Measurements from ENCODE around the gene OR6K6. TPM values are rescaled to one million over a fixed set of nuclear protein-coding genes. Genes with fewer than 3 reads are reported as not detected.

OR6K6 gene, protein sequence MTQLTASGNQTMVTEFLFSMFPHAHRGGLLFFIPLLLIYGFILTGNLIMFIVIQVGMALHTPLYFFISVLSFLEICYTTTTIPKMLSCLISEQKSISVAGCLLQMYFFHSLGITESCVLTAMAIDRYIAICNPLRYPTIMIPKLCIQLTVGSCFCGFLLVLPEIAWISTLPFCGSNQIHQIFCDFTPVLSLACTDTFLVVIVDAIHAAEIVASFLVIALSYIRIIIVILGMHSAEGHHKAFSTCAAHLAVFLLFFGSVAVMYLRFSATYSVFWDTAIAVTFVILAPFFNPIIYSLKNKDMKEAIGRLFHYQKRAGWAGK
- not detected for total RNA-seq

DNA sequence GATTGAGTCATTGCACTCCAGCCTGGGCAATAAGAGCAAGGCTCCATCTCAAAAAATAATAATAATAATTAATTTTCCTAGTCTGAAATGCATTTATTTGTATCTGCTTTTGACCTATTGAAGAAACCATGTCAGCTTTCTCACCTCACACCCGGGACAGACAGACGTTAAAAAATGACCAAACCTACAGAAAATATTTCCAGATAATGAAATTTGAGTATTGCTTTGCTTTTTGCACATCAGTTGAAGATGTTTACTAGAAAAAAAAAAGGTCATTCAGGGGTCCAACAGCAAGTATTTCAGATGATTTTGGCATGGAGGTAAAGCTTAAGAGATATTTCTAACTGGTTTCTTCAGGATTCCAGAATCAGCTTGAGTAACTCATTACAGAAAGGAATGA, at the start of gene OR6K6:
Gene OR6K6 (plus strand): TSS at position 301 of the 400 bp plus-strand sequence. CDS start 168 bp downstream, outside the sequence.
- DNase-seq (ENCODE audit: low spot score) (no peak), ATAC-seq (no peak)
- intact Hi-C loops (cut with DNase I): no loop called here

DNA sequence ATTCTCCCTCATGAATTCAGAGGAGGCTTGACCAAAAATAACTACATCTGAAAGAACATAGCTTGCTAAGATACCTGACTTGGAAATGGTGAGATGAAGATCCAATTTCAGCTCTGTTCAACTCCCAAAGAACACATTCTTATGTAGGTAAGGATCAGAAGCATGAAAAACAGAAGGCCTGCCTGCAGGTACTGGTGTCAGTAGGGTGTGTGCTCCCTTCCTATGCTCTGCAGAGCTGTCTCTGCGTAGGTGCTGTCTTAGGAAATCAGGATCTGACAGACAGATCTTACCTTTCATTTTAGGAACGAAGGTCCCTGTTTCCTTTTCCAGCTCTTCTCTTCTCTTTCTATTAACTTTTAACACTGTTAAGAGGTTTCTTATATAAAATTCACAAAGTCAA, 48.4 kb upstream of the OR6K6 start:
- intact Hi-C loops (cut with DNase I): no loop called here
- ATAC-seq (no peak), DNase-seq (ENCODE audit: low spot score) (no peak)

DNA sequence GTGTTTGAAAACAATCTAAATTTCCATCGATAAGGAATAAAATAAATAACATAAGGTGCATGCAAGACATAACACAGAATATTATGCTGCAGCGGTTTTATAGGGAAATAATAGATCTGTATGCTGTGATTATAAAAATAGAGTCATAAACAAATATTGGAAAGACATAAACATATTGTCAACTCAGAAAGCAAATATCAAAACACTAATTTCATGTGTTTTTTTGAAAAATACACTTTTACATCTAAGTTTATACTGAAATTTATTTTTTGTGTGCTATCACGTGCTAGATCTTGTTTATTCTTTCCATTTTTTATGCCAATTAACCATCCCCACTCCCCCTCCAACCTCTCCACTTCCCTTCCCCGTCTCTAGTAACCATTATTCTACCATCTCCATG, 43.4 kb upstream of the OR6K6 start:
- intact Hi-C loops (cut with DNase I): no loop called here
- no peak for ATAC-seq

DNA sequence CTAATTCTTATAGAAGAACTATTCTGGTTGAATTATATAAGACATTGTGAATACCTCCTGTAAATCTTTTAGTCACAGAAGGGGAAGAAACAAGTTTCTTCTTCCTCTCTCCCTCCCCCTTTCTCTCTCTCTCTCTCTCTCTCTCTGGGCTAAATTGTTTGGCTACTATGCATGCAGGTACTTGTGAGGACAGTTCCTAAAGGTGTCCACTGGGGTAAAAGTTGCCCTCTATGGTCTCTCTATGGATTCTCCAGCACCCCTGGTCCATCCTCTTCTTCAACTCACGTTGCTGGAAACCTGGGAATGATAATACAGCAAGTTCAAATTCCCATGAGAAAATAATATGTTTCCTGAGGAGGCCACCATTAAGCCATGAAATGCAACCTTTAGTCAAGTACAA, 39.8 kb upstream of the OR6K6 start:
- intact Hi-C loops (cut with DNase I): no loop called here
- ATAC-seq: no peak
- DNase-seq (ENCODE audit: low spot score): no peak

More for the DNA sequence above, 43.4 kb upstream of the OR6K6 start:
- no peak for DNase-seq (ENCODE audit: low spot score)

DNA sequence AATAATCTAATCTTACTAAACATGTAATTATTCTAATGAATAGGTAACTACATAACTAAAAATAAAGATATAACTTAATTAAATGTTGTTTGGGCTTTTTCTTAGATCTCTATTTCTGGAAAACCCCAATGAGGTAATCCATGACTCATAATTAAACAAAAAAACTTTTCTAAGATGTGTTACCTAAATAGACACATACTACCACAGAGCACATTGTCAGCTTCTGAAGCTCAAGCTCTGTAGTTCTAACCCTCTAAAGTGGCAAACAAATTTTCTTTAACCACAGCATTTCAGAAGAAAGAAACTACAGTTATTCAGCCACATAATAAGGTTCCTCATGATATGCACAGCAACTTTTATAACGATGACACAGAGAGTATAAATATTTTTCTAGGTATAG, 38.2 kb upstream of the OR6K6 start:
- DNase-seq (ENCODE audit: low spot score): no peak
- no peak for ATAC-seq
- intact Hi-C loops (cut with DNase I): no loop called here

DNA sequence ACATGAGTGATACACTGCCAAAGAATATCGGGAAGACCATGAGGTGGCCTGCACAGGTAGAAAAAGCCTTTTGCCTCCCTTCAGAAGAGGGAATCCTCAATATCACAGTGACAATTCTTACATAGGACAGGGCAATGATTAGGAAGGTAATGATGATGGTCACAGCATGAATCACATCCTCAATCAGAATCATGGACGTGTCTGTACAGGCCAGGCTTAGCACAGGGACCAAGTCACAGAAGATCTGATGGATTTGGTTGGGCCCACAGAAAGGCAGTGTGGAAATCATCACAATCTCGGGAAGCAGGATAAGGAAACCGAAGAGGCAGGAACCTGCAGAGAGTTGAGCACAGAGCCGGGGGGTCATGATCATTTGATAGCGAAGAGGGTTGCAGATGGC, 37.2 kb upstream of the OR6K6 start:
- DNase-seq (ENCODE audit: low spot score) (no peak), ATAC-seq (no peak)
- intact Hi-C loops (cut with DNase I): no loop called here

DNA sequence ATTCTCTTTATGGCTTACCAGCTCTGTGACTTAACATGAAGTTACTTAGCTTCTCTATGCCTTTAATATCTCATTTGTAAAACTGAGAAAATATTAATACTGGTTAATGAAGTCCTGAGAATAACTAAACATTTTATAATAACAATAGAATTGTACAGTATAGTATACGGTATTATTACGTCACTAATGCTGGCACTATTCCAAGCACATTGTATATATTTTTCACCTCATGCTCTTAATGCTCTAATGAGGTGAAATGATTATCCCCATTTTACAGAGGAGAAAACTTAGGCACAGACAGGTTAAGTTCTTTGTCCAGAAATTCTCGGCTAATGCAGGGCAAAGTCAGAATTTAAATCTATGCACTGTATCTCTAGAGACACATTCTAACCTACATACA, 34.9 kb upstream of the OR6K6 start:
- intact Hi-C loops (cut with DNase I): no loop called here

DNA sequence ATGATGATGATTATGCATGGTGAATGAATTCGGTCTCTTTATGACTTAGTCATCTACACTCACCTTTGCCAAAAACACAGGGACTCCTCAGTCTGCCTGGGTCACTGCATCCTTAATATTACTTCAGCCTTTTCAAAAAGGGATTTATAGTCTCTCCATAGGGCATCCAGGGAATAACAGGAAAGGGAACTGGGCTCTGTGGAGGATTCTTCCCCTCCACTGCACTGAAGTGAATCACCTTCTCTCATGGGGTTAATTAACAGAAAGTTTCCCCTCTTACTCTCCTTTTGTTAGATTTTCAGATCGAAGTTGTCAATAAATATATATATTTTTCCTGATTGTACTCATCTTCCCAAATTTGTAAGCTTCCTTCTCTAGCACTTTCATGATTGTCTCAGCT, 33.9 kb upstream of the OR6K6 start, which contains the start of gene OR6K3:
Gene OR6K3 (minus strand): TSS at position 101 of the 400 bp plus-strand sequence. CDS start 2,605 bp downstream, outside the sequence.
- ATAC-seq (no peak), DNase-seq (ENCODE audit: low spot score) (no peak)
- intact Hi-C loops (cut with DNase I): no loop called here

More for the DNA sequence above, 34.9 kb upstream of the OR6K6 start:
- ATAC-seq (no peak), DNase-seq (ENCODE audit: low spot score) (no peak)

DNA sequence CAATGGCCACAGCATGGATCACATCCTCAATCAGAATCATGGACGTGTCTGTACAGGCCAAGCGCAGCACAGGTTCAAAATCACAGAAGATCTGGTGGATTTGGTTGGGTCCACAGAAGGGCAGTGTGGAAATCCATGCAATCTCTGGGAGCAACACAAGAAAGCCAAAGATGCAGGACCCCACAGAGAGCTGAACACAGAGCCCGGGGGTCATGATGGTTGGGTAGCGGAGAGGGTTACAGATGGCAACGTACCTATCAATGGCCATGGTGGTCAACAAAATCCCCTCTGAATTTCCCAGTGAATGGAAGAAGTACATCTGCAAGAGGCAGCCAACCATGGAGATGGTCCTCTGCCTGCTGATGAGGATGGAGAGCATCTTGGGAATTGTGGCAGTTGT, 30.1 kb upstream of the OR6K6 start:
- intact Hi-C loops (cut with DNase I): no loop called here
- DNase-seq (ENCODE audit: low spot score) (no peak), ATAC-seq (no peak)

DNA sequence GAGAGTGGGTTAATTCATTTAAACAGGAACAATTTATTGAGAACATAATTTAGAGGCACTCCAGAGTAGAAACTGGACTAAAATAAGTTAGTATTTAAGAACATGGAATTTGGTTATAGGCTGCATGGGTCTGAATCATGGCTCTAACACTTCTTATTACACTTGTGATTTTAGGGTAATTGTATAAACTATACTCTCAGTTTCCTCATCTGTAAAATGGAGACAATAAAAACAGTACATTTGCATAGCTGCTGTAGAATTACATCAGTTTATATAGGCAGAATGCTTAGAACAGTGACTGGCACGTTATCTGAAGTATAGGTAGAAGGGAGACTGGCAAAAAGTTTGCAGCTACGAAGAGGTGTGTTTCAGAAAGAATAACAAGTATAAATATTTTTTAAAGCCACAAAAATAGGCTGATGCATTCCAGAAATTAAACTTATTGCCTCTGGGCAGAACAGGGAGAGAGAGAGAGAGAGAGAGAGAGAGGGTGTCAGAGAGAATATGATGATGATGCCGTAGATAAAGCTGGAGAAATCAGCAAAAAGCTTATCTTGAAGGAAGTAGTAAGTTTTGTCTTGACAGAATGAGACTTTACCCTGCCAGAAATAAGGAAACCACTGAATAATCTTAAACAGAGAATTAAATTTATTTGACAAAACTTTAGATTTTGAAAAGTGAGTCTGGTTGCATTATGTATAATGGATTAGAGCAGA, 25.9 kb upstream of the OR6K6 start:
- DNase-seq (ENCODE audit: low spot score): no peak
- intact Hi-C loops (cut with DNase I): no loop called here
- ATAC-seq: no peak

DNA sequence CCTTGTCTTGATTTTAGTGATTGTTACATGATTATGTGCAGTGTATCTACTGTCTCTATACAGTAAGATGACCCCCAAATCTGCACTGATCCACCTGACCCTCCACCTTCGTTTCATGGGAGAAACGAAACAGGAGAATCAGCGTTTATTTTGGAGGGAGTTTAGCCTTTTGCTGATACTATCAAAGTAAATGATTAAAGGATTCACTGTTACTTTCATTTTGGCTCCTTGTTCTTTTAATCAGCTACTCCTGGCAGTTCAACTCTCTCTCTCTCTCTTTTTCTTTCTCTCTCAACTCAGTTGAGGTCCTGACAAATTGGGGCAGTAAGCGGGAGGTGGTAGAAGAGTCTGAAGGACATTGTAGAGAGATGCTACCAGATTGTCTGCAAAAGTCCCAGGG, 24.1 kb upstream of the OR6K6 start:
- DNase-seq (ENCODE audit: low spot score): no peak
- intact Hi-C loops (cut with DNase I): no loop called here
- ATAC-seq: no peak

DNA sequence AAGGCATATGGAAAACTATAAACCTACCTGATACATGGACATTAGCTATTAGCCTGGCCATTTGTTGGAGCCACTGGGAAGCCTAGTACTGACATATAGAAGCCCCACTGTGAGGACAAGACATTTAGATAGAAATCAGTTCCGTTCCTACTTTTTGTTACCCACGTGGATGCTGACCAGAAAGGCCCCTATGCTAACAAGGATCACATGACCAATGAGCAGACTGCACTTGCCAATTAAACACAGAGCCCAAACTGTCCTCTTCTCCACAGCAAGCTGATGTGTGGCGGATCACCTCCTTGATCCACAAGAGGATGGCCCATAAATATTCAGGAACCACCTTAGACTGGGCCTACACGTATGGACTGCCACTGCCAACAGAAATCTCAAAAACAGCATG, 22.8 kb upstream of the OR6K6 start:
- DNase-seq (ENCODE audit: low spot score): no peak
- no peak for ATAC-seq
- intact Hi-C loops (cut with DNase I): no loop called here

DNA sequence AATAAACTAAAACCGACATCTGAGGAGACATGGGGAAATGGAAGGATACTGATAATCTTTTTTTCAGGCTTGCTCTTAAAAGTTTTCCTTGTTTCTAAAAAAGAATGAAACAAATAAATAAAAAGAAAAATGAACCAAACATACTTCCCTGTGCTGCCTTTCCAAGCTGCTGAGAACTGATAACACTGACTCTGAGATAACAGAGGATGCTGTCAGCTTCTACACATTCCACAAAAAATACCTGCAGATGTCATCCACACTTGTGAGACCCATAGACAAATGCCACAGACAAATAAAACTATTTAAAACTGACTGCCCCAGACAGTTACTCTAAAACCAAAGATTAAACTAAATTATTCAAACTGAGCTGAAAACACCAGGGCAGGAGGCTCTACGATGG, 22.0 kb upstream of the OR6K6 start:
- intact Hi-C loops (cut with DNase I): no loop called here
- DNase-seq (ENCODE audit: low spot score) (no peak), ATAC-seq (no peak)

DNA sequence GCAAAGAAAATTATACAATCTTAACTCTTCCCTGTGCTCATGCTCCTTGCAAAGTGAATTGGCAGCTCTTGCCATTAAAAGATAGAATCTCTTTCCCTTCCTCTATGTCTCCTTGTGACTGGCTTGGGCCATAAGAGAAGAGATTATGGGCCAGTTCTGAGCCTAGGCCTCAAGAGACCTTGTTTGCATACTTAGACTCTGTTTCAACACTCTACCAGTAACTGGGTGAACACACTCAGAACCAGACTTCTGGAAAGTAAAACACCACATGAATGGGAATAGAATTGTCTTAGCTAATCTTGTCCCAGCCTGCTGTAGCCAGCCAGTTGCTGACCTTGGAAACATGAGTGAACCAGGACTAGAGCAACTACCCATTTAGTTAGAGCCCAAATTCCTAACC, 18.7 kb upstream of the OR6K6 start:
- DNase-seq (ENCODE audit: low spot score): no peak
- ATAC-seq: no peak
- intact Hi-C loops (cut with DNase I): no loop called here

DNA sequence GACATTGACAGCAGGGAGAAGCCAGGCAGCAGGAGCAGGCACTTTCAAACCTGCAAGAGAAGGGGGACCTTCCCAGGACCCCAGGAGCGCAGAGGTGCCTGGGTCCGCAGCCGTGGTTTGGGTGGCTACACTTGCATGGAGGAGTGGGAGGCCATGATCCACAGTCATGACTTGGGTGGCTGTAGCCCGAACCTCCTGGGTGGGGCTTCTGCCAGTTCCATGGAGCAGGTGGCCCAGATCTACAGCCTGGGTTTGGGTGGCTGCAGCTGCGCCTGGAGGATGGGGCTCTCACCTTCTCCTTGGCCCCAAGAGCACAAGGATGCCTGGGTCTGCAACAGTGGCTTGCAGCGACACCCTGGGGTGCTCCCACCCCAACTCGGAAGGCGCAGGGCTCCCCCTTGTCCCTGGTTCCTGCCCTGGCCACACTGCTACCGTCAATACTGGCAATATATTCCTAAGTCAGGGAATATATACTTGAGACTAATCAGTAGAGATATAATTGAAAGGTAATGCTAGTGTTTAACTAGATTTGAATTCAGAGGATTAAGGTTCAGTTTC, 2.3 kb upstream of the OR6K6 start:
- intact Hi-C loops (cut with DNase I): no loop called here
- DNase-seq (ENCODE audit: low spot score) (no peak), ATAC-seq (no peak)

DNA sequence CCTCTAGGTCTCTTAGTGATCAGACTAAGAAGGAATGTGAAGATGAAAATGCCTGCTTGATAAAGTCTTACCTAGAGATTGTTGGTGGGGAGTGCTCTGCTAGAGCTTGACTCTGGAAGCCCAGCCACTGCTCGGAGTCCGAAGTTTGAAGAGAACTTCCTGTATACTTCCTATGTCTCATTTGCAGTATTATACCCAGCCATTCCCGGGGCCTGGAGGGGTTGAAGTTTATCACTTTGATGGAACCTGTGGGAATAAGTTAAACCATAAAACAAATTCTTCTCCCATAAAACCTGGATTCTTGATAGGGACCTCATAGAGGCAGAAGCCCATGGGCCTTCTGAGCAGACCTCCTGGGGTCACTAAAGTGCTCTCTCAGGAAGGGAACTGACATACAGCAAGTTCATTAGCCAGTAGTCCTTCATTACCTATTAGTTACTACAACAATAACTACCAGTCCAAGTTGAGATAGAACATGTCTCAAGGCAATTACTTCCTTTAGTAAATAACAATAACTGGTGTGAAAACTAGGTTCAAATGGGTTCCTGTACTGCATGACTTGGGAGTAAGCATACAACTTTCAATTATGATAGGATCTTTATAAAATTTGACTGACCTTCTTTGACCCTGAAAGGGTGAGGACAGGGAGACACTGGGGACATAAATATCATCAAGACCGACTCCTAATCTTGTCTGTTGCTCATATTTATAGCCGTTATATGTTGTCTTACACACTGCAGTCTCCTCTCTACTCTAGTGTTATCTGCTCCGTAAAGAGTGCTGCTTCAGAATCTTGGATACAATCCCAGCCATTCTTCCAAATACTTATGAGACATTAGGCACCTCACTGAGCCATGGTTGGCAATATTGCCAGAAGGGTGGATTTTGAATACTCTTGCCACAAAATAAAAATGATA, 17.7 kb downstream of the OR6K6 start, which contains the start of gene OR6N1:
Gene OR6N1 (minus strand): TSS at position 246 of the 917 bp plus-strand sequence. CDS start 5,513 bp downstream, outside the sequence.
- no peak for ATAC-seq
- no peak for DNase-seq (ENCODE audit: low spot score)
- intact Hi-C loops (cut with DNase I): no loop called here

DNA sequence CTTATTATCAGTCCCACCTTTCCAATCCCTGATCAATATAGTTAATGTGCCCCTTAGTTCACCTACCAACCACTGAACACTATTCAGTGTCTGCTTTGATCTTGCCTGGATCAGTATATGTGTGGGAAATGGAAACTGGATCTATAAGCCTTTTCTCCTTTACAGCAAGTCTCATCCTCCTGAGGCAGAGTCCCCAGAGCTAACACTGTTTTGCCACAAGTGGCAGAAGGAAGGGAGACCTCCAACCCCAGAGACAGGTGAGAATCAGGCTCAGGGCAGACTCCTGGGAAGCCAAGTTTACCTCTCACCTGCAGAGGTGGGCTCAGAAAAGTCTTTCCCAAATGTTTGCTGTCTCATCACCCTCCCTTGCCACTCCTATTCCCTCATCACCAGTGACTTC, 26.6 kb downstream of the OR6K6 start, which contains the start of gene OR6N2:
Gene OR6N2 (minus strand): TSS at position 101 of the 400 bp plus-strand sequence. CDS start 3,569 bp downstream, outside the sequence.
- ATAC-seq (no peak), DNase-seq (ENCODE audit: low spot score) (no peak)
- intact Hi-C loops (cut with DNase I): no loop called here

DNA sequence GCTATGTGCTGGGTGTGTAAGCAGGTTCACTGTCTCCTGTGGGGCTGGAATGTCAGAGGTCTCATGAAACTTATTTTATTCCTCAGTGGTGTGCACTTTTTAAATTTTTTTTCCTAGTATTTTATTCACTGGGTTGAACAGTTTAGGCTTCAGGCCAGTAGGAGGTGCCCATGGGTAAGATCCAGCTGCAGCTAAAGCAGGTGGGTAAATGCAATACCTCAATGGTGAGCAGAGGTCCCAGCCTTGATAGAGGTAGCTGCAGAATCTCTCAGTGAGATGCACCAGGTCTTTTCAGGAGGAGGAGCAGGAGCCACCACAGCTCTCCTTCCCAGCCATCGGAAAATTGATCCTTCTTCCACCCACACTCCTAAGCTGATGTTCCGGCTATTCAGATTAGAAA, 39.1 kb downstream of the OR6K6 start:
- intact Hi-C loops (cut with DNase I): no loop called here
- no peak for ATAC-seq
- DNase-seq (ENCODE audit: low spot score): no peak

DNA sequence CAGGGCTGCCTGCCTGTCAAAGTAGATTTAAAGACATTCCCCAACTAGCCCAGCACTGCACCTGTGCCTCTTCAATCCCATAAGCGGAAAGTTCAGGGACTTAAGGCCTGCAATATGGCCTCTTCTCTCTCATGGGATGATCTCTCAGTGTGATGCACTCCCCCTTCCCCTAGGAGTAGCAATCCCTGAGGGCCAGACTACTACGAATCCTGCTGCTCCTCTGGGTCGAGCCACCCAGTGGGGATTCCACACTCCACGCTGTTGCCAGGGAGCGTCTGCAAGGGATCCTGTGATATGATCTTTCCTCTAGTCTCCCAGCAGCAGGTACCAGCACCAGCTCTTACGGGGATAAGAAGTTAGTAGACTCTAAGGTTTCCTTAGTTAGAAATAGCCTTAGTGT, 39.7 kb downstream of the OR6K6 start:
- intact Hi-C loops (cut with DNase I): no loop called here
- no peak for DNase-seq (ENCODE audit: low spot score)
- ATAC-seq: no peak

Data from sciatic nerve (tissue), 2 donors.